GM19193 (cell line): ENCODE data around the gene MGAT4B.

Experiments
- POLR2A ChIP-seq: IDR thresholded peaks from 4 replicates; pipeline ENCODE4 v1.6.1; 2011; ENCODE audit not compliant: insufficient read depth, insufficient read length; ENCODE audit errors: extremely low read depth

Gene MGAT4B

DNA sequence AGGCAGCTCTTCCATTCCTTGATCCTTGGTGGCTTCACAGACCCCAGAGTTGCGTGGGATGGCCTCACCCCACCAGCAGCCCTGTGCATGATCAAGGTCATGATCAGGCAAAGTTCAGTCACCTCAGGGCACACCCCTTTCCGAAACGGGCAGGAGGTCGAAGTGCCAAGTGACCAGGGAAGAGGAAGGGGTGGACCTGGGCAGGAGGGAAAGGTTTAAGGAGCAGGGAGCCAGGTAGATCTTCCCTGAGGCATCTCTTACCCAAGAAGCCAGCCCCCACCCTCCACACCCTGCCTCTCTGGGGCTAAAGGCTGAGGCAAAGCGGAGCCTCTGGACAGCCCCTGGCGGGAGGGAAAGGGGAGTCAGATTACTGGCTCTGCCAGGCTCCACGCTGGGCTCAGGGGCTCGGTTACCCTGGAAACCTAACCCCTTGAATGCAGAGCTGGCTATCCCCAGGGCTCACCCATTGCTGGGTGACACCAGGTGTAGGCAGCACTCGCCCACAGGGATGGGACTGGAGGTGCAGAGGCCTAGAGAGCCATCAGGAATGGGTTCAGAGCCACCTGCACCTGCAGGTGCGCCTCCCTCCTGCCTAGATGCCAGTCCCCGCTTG lies 3.6 kb downstream of the MGAT4B start:
- TF ChIP-seq POLR2A = no peak

DNA sequence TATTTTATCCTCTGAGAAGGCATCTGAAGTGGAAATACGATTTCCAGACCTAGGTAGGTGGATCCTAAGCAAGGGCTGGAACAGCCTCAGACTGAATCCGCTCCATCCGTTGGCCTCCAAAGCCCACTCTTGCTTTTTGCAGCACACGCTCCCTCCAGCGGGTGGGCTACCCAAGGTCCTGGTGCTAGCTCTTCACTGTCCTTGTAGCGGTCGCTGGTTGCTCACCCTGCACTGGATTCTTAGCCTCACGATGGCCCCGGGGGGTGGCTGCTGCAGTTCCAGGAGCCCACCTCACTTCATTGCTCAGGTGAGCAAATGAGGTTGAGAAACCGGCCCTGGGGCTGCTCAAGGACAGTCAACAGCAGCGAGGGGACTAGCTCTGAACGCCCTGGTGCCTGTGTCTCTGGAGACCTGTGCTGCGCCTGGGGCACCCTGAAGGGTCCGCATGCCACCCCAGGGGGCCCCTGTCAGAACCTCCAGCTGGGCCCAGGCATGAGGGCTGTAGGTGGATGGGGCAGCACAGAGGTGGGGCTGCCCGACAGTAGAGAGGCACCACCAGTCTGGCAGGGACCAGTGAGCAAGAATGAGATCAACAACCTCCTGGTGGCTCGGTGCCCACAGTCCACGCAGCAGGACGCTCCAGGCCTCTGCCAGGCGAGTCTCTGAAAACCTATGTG lies 4.3 kb downstream of the MGAT4B start:
- TF ChIP-seq POLR2A = no peak

DNA sequence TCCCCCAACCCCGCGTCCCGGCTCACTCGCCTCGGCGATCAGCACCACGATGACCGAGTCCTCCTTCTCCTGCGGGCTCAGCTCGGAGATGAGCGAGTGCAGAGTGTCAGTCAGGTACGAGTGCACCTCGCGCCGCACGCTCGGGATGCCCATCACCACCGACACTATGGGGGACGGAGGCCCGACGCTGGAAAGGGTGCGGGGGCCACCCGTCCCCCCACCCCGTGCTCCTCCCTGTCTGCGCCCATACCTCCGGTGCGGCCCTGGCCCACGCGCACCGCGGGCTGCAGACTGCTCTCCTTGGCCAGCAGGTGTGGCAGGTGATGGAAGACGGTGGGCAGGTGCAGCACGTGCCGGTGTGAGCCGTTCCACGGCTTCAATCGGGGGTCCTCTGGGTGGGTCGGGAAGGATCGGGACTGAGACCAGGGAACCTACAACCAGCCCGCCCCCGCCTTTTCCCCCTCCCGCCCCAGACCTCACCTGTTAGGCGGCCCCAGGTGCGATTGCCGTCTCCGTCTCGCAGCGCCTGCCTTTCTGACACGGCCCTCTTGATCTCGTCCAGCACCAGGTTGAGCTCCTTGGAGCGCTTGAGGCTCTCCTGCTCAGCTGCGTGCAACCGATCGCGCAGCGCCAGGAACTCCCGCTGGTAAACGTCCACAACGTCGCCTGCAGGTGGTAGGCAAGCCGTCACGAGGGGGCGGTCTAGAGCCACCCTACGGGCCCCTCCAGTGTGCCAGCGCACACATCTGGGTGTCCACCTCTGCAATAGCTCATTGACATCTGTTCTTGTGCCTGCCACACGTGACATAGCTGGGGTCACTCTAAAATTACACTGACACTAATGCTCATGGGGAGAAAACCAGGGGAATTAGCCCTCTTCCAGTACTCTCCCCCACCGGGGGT lies 5.1 kb downstream of the MGAT4B start:
- no peak for TF ChIP-seq POLR2A

DNA sequence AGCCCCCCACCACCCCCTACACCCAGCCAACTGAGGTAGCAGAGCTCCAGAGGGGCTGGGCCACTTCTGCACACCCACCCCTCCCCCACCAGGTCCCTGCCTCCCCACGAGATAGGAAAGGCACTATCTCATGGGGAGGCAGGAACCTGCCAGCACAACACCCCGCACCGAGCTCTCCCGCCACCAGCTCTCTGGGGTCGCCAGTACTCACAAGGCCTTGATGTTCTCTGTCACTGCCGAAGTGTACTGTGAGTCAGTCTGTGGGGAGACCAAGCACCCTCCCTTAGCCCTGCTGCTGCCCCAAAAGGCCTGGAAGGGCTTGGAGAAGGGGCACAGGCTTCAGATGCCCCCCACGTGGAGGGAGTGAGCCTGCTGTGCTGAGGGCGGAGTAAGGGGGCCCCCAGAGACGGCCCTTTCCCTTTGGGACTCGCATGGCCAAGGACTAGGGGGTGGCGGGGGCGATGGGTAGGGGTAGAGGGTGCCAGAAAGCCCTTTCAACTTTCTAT lies 5.9 kb downstream of the MGAT4B start:
- no peak for TF ChIP-seq POLR2A

DNA sequence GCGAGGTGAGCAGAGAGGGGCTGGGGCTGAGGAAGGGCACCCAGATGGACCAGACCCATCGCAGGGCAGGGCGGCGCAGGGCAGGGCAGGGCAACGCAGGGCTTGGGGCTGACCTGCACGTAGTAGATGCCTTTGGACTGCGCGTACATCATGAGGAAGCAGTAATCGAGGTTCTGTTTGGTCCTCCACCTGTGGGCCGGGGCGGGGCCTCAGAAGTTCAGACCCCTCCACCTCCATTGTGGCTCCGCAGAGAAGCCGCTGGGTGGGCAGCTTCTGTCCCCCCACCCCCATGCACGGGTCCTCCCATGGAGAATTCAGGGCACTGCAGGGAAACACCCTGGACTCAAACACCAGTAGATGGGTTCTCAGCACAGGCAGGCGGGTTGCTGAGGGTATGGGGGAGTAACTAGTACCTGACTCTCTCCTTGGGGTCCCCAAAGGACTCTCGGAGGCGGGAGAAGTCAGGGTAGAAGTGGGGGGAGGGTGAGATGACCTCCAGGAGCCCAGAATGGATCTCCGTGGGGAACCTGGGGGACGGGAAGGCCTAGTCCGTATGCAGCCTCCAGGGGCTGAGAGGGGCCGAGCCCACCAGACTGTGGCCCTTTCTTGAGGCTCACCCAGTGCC lies 6.5 kb downstream of the MGAT4B start:
- TF ChIP-seq POLR2A = no peak

DNA sequence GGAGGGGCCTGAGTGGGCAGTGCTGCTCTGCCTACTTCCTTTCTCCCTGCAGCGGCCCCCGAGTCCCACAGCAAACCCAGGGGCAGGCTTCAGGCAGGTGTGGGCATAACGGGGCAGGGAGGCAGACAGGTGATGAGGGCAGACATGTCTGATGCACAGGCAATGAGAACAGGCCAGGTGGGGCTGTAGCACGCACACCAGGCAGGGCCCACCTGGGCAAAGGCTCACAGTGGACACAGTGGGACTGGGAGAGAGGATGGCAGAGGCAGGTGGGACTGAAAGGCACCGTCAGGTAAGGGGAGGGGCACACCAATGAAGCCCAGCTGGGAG lies 7.1 kb downstream of the MGAT4B start:
- TF ChIP-seq POLR2A = no peak

DNA sequence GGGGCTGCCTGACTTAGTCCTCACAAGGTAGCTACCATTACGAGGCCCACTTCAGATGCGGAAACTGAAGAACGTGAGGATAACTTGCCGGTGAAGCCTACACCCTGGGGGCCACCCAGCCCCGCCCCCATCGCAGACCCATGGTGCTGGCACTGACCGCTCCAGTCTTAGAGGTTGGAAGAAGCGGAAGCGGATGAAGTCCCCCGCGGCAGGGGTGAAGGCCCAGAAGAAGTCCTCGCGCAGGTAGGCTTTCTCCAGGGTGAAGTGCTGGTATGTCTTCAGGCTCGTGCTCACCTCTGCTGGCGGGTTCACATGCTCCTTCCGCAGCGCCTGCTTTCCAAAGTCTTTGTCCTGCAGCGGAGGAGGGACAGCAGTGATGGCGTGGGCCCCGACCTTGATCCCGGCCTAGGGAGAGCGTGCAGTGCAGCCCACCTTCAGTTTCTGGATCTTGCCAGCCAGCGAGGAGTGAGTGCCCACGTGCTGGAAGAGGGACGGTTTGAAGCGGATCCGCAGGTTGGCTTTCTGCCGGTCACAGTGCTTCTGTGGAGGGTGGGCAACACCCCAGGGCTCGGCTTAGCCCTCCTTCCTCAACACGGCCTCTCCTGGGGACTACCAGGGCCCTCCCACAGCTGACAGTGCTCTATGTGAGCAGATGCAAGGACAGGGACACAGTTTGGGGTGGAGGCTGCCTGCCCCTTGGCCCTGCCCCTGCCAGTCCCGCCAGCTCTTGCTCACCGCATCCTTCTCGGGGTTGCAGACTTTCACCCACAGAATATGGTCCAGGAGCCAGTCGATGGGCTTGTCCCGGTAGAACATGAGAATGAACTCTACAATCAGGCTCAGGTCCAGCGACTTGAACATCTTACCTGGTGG lies 7.7 kb downstream of the MGAT4B start:
- TF ChIP-seq POLR2A = no peak

DNA sequence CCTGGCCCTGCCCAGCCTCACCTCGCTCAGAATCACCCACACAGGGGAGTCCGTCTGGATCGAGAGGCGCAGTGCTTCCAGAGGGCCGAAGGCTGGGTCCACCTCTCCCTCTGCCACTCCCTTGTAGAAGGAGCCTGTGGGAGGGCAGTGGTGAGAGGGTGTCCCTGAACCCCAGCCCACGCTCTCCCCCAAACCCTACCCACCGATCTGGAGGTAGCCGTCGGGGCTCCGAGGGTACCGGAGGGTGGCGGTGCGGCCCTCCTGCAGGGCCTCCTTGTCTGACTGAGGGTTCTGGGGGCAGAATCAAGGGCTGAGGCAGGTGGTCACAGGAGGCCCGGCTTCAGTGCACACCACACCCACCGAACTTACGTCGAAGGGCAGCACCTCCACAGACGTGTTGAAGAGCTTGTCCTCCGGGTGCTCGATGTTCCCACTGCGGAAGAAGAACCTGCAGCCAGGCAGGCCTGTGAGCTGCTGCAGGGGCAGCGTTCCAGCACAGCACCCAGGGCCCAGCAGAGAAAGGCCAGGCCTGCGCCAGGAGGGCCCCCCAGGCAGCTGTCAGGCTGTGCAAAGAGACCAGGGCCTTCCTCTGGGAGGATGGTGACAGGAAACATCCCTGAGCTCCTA lies 8.4 kb downstream of the MGAT4B start:
- no peak for TF ChIP-seq POLR2A

DNA sequence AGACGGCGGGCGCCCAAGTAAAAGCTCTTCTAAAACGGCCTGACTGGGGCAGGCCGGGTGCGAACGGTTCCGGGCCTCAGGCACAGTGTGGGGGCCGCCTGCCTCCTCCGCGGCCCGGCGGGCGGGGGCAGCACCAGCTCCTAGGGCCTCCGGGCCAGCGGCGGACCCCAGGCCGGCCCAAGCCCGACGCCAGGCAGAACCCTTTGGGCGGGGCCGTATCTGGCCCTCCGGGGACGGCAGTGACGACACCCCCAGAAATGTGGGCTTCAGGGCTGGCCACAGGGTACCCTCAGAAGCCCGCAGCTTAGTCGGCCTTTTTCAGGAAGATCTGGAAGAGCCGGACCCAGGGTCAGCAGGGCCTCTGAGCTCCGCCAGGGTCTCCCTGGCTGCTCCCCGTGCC lies 8.9 kb downstream of the MGAT4B start:
- TF ChIP-seq POLR2A = no peak

DNA sequence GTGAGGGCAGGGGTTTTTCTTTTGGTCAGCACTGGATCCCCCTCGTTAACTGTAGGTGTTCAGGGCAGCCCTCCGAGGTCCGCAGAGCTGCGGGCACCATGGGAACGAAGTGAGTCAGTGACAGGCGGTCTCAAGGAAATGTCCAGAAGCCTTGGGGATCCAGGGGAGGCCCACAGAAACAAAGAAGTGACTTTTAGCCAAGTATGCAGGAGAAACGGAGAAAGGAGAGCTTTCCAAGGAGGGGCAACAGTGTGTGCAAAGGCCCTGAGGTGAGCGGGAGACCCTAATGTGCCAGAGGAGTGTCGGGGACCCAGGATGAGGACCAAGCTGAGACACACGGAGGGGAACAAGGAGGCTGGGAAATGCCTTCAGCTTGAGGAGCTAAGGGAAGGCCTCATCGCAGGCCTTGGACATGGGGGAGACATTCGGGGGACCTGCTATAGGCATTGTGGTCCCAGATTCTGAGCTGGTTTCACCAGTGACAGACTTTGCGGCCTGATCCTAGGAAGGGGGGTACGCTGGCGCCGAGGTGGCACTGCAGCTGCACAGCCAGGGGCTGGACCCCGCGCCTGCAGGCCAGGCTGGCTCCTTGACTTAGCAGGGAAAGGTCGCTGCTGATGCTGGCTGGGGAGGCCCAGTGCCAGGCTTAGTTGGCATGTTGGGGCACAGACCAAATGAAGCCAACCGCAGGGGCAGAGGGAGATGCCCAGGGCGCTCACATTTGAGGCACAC lies 9.6 kb downstream of the MGAT4B start:
- no peak for TF ChIP-seq POLR2A

DNA sequence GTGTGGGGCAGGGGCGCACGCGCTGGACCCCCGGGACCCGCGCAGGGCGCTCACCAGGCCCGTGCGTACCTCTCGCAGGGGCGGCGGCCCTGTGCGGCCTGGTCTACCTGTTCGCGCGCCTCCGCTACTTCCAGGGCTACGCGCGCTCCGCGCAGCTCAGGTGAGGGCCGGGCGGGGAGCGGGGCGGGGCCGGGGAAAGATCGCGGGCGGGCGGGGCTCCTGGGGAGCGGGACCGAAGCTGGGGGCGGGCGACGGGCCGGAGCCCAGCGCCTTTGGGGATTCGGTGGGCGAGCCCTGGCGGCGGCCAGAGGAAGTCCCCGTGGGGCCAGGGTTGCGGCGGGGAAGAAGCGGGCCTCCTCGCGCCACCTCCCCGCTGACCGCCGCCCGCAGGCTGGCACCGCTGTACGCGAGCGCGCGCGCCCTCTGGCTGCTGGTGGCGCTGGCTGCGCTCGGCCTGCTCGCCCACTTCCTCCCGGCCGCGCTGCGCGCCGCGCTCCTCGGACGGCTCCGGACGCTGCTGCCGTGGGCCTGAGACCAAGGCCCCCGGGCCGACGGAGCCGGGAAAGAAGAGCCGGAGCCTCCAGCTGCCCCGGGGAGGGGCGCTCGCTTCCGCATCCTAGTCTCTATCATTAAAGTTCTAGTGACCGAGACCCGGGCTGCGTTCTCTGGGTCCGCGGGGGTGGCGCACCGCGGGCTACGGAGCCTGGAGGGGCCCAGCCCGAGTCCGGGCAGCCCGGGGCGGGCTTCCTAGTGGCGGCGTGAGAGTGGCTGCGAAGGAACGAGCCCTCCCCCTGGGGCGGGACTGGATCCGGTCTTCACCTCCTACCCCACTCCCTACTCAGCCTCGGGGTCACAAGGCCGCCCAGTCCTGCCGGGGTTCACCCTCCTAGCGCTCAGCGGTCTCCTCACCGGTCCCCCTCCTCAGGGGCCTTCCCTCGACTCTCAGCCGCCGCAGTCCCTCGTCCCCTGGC lies 10.5 kb downstream of the MGAT4B start:
- TF ChIP-seq POLR2A = peak; percentile 57
